KG1 (cell line): ENCODE measurements around the gene SLC39A11.
"Not testable (repeated sequence)": the region's sequence is repeated elsewhere in the genome, so short reads cannot be mapped to it uniquely, and the experiment has no call there.

Source experiments
- DNase-seq: peaks from one replicate; lab custom pipeline; 2025; lab: John Stamatoyannopoulos, UW

SLC39A11 gene

DNA sequence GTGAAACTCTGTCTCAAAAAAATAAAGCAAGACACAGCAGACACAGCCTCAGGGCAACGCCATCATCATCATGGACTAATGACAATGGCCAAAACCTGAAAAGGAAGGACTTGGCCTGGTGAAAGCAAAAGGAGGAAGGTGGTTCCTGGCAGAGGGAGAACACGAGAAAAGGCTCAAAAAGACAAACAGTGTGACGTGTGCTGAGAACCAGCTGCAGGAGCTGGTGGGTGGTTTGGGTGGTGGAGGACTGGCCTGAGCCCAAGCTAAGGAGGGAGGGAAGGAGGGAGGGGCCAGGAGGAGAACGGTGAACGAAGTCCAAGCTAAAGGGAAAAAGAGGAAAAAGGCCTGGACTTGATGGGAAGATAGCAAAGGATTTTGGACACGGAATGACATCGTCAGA is 85.1 kb downstream of the SLC39A11 start:
- DNase-seq: no peak

DNA sequence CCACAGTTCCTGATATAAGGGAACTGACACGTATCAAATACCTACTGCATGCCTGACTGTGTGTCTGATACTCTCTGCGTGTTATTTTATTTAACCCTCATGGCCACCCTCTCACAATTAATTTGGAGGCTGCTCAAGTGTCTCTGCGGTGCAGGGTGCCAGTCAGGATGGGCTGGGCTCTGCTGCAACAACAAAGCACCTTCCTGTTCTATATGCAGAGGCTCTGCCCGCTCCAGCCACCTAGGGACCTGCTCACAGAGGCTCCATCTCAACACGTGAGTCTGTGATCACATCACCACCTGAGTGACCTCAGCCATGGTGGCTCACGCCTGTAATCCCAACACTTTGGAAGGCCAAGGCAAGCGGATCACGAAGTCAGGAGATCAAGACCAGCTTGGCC is 87.1 kb downstream of the SLC39A11 start:
- no peak for DNase-seq

- DNase-seq: no peak
These were observed 89.0 kb downstream of the SLC39A11 start for GRCh38 chr17:73003487-73003886.

- DNase-seq: no peak
These were observed 91.7 kb downstream of the SLC39A11 start for GRCh38 chr17:73000832-73001231.

DNA sequence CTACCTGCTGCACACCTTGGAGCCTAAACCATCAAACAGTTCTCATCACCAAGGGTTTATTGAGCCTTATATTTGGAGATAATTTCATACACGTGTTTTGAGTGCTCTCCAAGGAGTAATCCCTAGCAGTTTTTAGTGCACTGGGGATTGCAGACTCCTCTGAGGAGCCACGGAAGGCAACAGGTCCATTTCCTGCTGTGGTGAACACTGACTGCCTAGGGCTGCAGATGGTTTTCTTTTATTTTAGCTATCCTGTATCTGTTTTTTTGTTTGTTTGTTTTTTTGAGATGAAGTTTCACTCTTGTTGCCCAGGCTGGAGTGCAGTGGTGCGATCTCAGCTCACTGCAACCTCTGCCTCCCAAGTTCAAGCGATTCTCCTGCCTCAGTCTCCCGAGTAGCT is 93.0 kb downstream of the SLC39A11 start:
- DNase-seq: not testable (repeated sequence)

DNA sequence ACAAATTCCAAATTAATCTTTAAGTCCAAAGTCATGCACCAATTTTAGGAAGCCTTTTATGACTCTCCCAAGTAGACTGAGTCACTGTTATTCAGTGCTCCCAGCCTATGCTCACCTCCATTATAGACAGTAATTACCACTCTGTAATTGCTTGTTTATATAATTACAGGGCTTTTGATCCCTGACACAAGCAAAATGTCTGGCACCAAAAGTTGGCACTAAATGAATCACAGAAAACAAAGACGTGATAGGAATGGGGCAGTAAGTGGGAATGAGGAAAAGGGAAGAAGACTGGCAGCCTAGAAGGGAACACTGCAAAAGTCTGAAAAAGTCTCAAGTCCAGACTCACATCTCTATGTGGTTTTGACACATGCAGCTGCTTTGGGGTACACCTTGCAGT is 94.1 kb downstream of the SLC39A11 start:
- no peak for DNase-seq

DNA sequence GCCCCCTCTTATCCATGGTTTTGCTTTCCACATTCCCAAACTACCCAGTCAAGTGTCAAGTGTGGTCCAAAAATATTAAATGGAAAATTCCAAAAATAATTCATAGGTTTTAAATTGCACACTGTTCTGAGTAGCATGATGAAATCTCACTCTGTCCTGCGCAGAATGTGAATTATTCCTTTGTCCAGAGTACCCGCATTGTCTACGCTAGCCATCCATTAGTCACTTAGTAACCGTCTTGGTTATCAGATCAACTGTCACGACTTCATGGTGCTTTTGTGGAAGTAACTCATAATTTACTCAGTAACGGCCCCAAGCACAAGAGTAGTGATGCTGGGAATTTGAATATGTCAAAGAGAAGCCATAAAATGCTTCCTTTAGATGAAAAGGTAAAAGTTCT is 94.9 kb downstream of the SLC39A11 start:
- DNase-seq: no peak

DNA sequence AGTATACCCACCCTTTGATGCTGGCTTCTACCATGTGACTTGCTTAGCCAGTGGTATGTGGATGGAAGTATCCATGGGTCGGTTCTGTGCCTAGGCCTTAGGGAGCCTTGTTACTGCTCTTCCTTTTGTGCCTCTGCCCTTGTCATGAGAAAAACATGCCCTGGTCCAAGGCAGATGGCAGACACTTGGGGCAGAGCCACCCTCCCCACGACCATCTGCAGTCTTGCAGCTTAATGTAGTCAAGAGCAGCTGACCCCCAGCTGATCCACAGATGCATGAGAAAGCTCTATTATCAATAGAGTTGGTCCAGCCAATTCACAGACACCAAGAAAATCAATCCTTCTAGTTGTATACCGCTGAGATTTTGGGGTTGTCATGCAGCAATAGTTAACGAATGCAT is 95.7 kb downstream of the SLC39A11 start:
- no peak for DNase-seq

DNA sequence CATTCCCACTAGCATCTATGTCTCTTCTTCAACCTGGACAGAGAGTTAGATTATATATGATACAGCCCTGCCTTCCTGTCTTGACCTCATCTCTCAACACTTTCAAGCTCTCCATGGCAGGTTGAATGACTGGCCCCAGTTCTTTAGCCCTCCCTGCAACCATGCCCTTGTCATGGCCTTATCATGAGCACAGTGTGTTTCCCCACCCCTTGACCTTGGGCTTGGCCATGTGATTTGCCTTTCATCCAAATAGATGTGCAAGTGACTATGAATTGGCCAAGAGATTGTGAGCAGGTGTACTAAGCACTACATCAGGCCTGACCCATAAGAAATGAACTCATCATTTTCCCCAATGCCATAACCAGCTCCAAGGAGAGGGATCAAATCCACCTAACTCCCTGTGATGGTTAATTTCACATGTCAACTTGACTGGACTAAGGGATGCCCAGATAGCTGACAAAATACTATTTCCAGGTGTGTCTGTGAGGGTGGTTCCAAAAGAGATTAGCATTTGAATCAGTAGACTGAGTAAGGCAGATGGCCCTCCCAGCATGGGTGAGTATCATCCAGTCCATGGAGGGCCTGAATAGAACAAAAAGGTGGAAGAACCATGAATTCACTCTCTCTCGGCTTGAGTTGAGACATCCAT is 97.4 kb downstream of the SLC39A11 start:
- DNase-seq: no peak

- not testable (repeated sequence) for DNase-seq
These were observed 99.6 kb downstream of the SLC39A11 start for GRCh38 chr17:72992783-72993467.

- DNase-seq: no peak
These were observed 100.8 kb downstream of the SLC39A11 start for GRCh38 chr17:72991651-72992050.

DNA sequence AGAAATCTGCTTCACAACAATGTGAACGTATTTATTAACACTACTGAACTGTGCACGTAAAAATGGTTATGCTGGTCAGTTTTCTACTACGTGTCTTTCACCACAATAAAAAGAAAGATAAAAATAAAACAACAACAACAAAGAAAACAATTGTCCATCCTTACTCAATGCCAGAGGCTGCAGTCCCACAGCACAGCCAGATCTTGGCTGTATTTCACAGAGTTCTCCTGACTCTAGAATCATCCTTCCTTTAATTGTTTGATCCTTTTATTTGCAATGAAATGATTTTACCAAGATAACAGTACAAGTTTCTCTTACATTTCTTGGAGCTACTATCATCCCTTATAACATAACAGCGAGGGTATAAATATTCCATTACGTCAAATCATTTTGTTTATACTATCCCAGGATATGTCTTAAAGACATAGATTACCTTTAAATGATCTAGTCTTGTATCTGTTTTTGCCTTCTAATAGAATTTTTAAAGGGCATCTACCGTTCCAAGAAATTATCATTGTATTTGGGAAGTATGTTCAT is 103.3 kb downstream of the SLC39A11 start:
- no peak for DNase-seq

DNA sequence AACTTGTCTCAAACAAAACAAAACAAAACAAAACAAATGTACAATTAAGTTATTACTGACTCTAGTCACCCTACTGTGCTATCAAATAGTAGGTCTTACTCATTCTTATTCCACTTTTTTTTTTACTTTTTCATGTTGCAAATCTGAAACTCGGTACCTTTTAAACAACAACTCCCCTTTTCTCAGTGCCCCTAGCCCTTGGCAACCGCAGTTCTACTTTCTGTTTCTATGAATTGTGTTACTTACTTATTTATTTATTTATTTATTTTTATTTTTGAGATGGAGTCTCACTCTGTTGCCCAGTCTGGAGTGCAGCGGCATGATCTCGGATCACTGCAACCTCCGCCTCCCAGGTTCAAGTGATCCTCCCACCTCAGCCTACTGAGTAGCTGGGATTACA is 104.0 kb downstream of the SLC39A11 start:
- no peak for DNase-seq

- DNase-seq: no peak
These were observed 105.3 kb downstream of the SLC39A11 start for GRCh38 chr17:72987166-72987565.

- peak; percentile 48 for DNase-seq
These were observed 106.4 kb downstream of the SLC39A11 start for GRCh38 chr17:72985882-72986720.

GRCh38 chr17:72984926-72985325 is 107.6 kb downstream of the SLC39A11 start:
- no peak for DNase-seq

GRCh38 chr17:72984145-72984925 is 108.2 kb downstream of the SLC39A11 start:
- DNase-seq: no peak

GRCh38 chr17:72982680-72983079 is 109.8 kb downstream of the SLC39A11 start:
- no peak for DNase-seq

- DNase-seq: no peak
These were observed 113.8 kb downstream of the SLC39A11 start for GRCh38 chr17:72978593-72979218.

GRCh38 chr17:72977771-72978417 is 114.6 kb downstream of the SLC39A11 start:
- no peak for DNase-seq
